ENCODE measurements around the gene KDM2B. TPM values are rescaled to one million over a fixed set of nuclear protein-coding genes. Genes with fewer than 3 reads are reported as not detected.

Gene KDM2B
- total and polyA plus RNA-seq, 2 donors (not counting 3 experiments of a cell fraction or from before 2014, with no cell fraction given): 26.8 to 37.3 TPM

- no peak for TF ChIP-seq POLR2AphosphoS5 (IDR thresholded peaks at IDR 0.05; ENCODE audit: insufficient read depth, low read depth, low read length)
- TF ChIP-seq GATA2 (IDR thresholded peaks at IDR 0.05; ENCODE audit: insufficient read depth, insufficient read length, low read depth, low read length): no peak
- no peak for TF ChIP-seq EZH2 (IDR thresholded peaks at IDR 0.05; ENCODE audit: borderline replicate concordance, low read depth, low read length, severe bottlenecking)
- TF ChIP-seq POLR2A (IDR thresholded peaks at IDR 0.05; ENCODE audit: low read depth, low read length): no peak
- TF ChIP-seq CTCF (IDR thresholded peaks at IDR 0.05; ENCODE audit: extremely low read depth in 1 of 2, insufficient read depth in 1 of 2, low read depth in 1 of 2, low read length in 2 of 2): no peak
- dilution Hi-C loops (cut with MboI; ENCODE audit: extremely low pct_ligation_motif_present, low sequenced_read_pairs): no loop called here
- H3K4me3 ChIP-seq (replicated peaks in 1 of 3; ENCODE audit: insufficient read depth in 1 of 3, low read depth in 1 of 3, low read length in 3 of 3): no peak overlapping the region
- no peaks in the 10 kb centered on the region for H3K9me3 ChIP-seq (replicated peaks; ENCODE audit: control insufficient read depth, insufficient read depth, low read length)
- intact Hi-C loops (cut with micrococcal nuclease): no loop called here
- CTCF ChIA-PET: interaction anchor here (1.0 to 1.3 kb wide), 2 partner anchors 10 to 12 kb away, joined by 3 read pairs; no protein-coding TSS in a partner anchor
- H3K27ac ChIP-seq (ENCODE audit: insufficient read depth, low read depth, low read length): no peak overlapping the region
- no peaks in the 10 kb centered on the region for H3K4me1 ChIP-seq (ENCODE audit: control insufficient read depth, extremely low read depth, insufficient read depth, low read length)
- H3K4me2 ChIP-seq (ENCODE audit: insufficient read depth, low read length): no peak overlapping the region
- POLR2A ChIA-PET: no interaction called here
- no peak overlapping the region for H2AFZ ChIP-seq (ENCODE audit: low read depth, low read length)
- H3K9ac ChIP-seq (replicated peaks; ENCODE audit: extremely low read depth, insufficient read depth, low read length): no peak overlapping the region
- no peaks in the 10 kb centered on the region for H3K27me3 ChIP-seq (ENCODE audit: control insufficient read depth in 2 of 2, insufficient read depth in 2 of 2, low read length in 2 of 2)
- BruUV-seq (replicated peaks): no TSS peak
- DNase-seq (ENCODE audit: low read depth, low spot score) (peak; percentile 21), FAIRE-seq (peak; percentile 69)
- H4K20me1 ChIP-seq (replicated peaks; ENCODE audit: control insufficient read depth, extremely low read depth, insufficient read depth, low read length): no peaks in the 10 kb centered on the region
- H3K9me1 ChIP-seq (replicated peaks; ENCODE audit: control insufficient read depth, extremely low read depth, insufficient read depth, low read length): no peaks in the 10 kb centered on the region
- no peaks in the 10 kb centered on the region for H3K79me2 ChIP-seq (ENCODE audit: control insufficient read depth, insufficient read depth, low read length)
- peaks cover 0 to 3% of the 10 kb centered on the region in 2 experiments for H3K36me3 ChIP-seq (ENCODE audit: control insufficient read depth in 2 of 2, extremely low read depth in 1 of 2, insufficient read depth in 2 of 2, low read length in 2 of 2)
Observed at GRCh38 chr12:121505513-121505912, 75.3 kb downstream of the KDM2B start.

GRCh38 chr12:121504505-121504904 lies 76.3 kb downstream of the KDM2B start:
- no peak for TF ChIP-seq GATA2 (IDR thresholded peaks at IDR 0.05; ENCODE audit: insufficient read depth, insufficient read length, low read depth, low read length)
- no peak for TF ChIP-seq MAX (IDR thresholded peaks at IDR 0.05; ENCODE audit: insufficient read depth, insufficient read length)
- FAIRE-seq (no peak), DNase-seq (ENCODE audit: low read depth, low spot score) (no peak)
- H3K9me3 ChIP-seq (replicated peaks; ENCODE audit: control insufficient read depth, insufficient read depth, low read length): no peaks in the 10 kb centered on the region
- no peaks in the 10 kb centered on the region for H3K27me3 ChIP-seq (ENCODE audit: control insufficient read depth in 2 of 2, insufficient read depth in 2 of 2, low read length in 2 of 2)
- dilution Hi-C loops (cut with MboI; ENCODE audit: extremely low pct_ligation_motif_present, low sequenced_read_pairs) (no loop called here), intact Hi-C loops (cut with micrococcal nuclease) (loop anchor here (5.0 kb wide), 1 partner anchor 48 kb away; no protein-coding TSS in a partner anchor)
- no peaks in the 10 kb centered on the region for H3K79me2 ChIP-seq (ENCODE audit: control insufficient read depth, insufficient read depth, low read length)
- H3K4me3 ChIP-seq (replicated peaks in 1 of 3; ENCODE audit: insufficient read depth in 1 of 3, low read depth in 1 of 3, low read length in 3 of 3): no peak overlapping the region
- no peak overlapping the region for H2AFZ ChIP-seq (ENCODE audit: low read depth, low read length)
- CTCF ChIA-PET: interaction anchor here (0.7 to 1.8 kb wide), 5 partner anchors 10 to 197 kb away, joined by 3 to 8 read pairs (median 4); no protein-coding TSS in a partner anchor
- no peak overlapping the region for H3K9ac ChIP-seq (replicated peaks; ENCODE audit: extremely low read depth, insufficient read depth, low read length)
- peaks cover 0 to 3% of the 10 kb centered on the region in 2 experiments for H3K36me3 ChIP-seq (ENCODE audit: control insufficient read depth in 2 of 2, extremely low read depth in 1 of 2, insufficient read depth in 2 of 2, low read length in 2 of 2)
- no TSS peak for BruUV-seq (replicated peaks)
- H4K20me1 ChIP-seq (replicated peaks; ENCODE audit: control insufficient read depth, extremely low read depth, insufficient read depth, low read length): no peaks in the 10 kb centered on the region
- POLR2A ChIA-PET: no interaction called here
- H3K4me2 ChIP-seq (ENCODE audit: insufficient read depth, low read length): no peak overlapping the region
- peaks cover 3% of the 10 kb centered on the region for H3K4me1 ChIP-seq (ENCODE audit: control insufficient read depth, extremely low read depth, insufficient read depth, low read length)
- H3K9me1 ChIP-seq (replicated peaks; ENCODE audit: control insufficient read depth, extremely low read depth, insufficient read depth, low read length): no peaks in the 10 kb centered on the region
- no peak overlapping the region for H3K27ac ChIP-seq (ENCODE audit: insufficient read depth, low read depth, low read length)
